Activated T-helper 1 cell treated with anti-CD3 and anti-CD28 coated beads, Interleukin-12 subunit alpha, Interleukin-12 subunit beta, Interleukin-2, Interleukin-4 antibody, amounts not matched to agents 30 ng/mL and 10 ng/mL and 1 ng/mL, durations not matched to agents 14 hours and 24 hours and 36 hours (primary cell): ENCODE measurements around the gene FBXW11. TPM values are rescaled to one million over a fixed set of nuclear protein-coding genes. Genes with fewer than 3 reads are reported as not detected.
A peak's percentile ranks its signal among the peaks of the same experiment; 100 is the strongest.

Source experiments
- DNase-seq: peaks from one replicate; pipeline ENCODE4 v3.0.0; 2021; ENCODE audit warnings: low spot score
- H3K27ac Mint-ChIP-seq: one replicate; pipeline ENCODE4 v1.8.0; 2021; ENCODE audit warnings: mild to moderate bottlenecking, mixed read lengths
- H3K27me3 Mint-ChIP-seq: one replicate; pipeline ENCODE4 v1.8.0; 2022; ENCODE audit warnings: mild to moderate bottlenecking, moderate library complexity, mixed read lengths; ENCODE audit not compliant: insufficient read depth
- H3K36me3 Mint-ChIP-seq: one replicate; pipeline ENCODE4 v1.8.0; 2021; ENCODE audit warnings: low read depth, mixed read lengths
- H3K4me1 Mint-ChIP-seq: one replicate; pipeline ENCODE4 v1.8.0; 2021; ENCODE audit warnings: low read depth, mixed read lengths
- H3K4me3 Mint-ChIP-seq: one replicate; pipeline ENCODE4 v1.8.0; 2021; ENCODE audit warnings: mild to moderate bottlenecking, moderate library complexity, mixed read lengths
- H3K9me3 Mint-ChIP-seq: one replicate; pipeline ENCODE4 v1.8.0; 2021; ENCODE audit warnings: mixed read lengths
- intact Hi-C: fragments of 100-400 bp; cut with micrococcal nuclease; formaldehyde crosslinking; loops from one replicate; pipeline ENCODE4 v1.15.1; 2024
- total RNA-seq: library from RNA; stranded (reverse); gene quantifications from 2 replicates; pipeline ENCODE4 v1.2.3, GENCODE V29; 2022

Gene FBXW11
- total RNA-seq, 1 donor from 2014 or later, result 57.9 TPM

DNA sequence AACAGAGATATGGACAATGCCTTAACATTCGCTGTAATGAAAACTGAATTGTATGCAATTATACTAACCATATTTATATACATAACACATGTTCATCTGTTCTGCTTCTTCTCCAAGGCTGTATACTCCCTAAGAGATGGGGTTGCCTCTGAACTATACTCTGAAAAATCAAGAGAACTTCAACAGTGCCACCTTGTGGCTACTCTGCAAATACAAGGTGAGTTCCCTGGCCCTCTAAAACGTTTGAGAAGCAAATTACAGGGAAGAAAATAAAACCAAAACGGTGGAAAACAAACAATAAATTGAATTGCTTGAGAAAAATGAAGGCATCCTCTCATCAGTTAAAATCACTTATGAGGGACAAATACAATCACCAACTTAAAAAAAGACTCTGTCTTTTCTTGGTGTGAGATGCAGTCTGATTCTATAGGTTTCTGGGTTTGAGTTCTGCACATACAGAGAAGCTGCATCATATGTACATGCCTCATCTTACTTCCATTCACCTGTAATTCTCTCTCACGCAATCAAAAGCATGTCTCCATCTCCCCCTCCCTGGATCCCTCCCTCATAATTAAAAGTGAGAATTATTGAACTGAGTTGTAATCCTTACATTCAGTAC lies 98.6 kb downstream of the FBXW11 start:
- Mint-ChIP-seq H3K36me3 (peaks cover 12% of the 10 kb centered on the region), H3K27ac (peak overlapping the region; percentile 89)
- intact Hi-C loops, result loop anchor here (1.0 to 5.0 kb wide), 18 partner anchors 11 to 1269 kb away; partner anchors contain the start of genes FBXW11, NPM1 and UBTD2

GRCh38 chr5:171906703-171907590 lies 99.5 kb downstream of the FBXW11 start:
- Mint-ChIP-seq H3K36me3 (peaks cover 12% of the 10 kb centered on the region), H3K27me3 (no peaks in the 10 kb centered on the region), H3K4me1 (peaks cover 41% of the 10 kb centered on the region), H3K9me3 (no peaks in the 10 kb centered on the region), H3K4me3 (peak overlapping the region; percentile 35), H3K27ac (peak overlapping the region; percentile 89)
- no peak for DNase-seq
- intact Hi-C loops, result loop anchor here (1.0 to 5.0 kb wide), 18 partner anchors 10 to 1268 kb away; partner anchors contain the start of genes FBXW11, NPM1 and UBTD2

More for the DNA sequence above, 98.6 kb downstream of the FBXW11 start:
- no peaks in the 10 kb centered on the region for H3K9me3 Mint-ChIP-seq
- H3K4me1 Mint-ChIP-seq, result peaks cover 45% of the 10 kb centered on the region
- H3K27me3 Mint-ChIP-seq, result no peaks in the 10 kb centered on the region
- peak; percentile 33 for DNase-seq
- H3K4me3 Mint-ChIP-seq, result no peak overlapping the region

DNA sequence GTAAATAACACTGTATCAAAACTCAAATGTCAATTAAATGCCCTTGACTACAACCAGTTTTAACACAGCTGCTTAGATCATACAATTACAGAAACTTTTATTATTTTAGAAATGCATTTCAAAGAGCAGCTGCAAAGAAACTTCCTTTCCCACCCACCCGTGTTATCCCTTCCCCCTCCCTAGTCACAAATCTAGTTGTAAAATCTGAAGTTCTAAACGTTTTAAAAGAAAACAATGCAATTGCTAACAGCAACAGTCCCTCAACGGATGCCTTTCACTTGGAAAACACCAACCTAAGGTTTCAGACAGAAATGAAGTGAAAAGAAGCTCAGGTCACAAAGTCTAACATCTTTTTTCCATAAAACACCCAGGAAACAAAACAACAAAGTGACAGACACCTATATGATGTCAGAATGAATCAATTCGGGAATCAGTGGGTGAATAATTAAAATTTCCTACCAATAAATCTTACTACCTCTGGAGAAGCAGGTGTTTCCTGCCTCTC lies 100.3 kb downstream of the FBXW11 start:
- H3K4me3 Mint-ChIP-seq, result no peak overlapping the region
- no peak for DNase-seq
- H3K27me3 Mint-ChIP-seq, result no peaks in the 10 kb centered on the region
- H3K4me1 Mint-ChIP-seq, result peaks cover 33% of the 10 kb centered on the region
- H3K36me3 Mint-ChIP-seq, result peaks cover 13% of the 10 kb centered on the region
- peak overlapping the region; percentile 89 for H3K27ac Mint-ChIP-seq
- intact Hi-C loops, result loop anchor here (2.0 to 5.0 kb wide), 6 partner anchors 273 to 1267 kb away; partner anchors contain the start of gene UBTD2
- no peaks in the 10 kb centered on the region for H3K9me3 Mint-ChIP-seq

DNA sequence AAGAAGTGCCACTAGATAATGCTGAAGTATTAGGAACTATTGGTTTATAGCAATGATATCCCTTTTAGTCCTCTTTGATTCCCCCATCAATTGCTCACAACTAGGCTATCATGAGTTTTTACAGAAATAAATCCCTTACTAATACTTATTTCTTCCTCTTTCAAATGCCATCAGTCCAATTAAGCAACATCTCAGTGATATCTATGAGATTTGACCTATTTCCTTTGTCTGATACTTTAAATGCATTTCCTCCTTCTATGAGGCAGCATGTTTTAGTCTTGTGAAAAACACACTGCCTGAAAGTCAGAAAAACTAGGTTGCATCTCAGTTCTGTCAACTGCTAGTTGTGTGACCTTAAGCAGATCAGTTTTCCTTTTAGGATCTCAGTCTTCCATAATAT lies 101.6 kb downstream of the FBXW11 start:
- Mint-ChIP-seq H3K27me3 (no peaks in the 10 kb centered on the region), H3K36me3 (peaks cover 17% of the 10 kb centered on the region), H3K4me1 (peaks cover 33% of the 10 kb centered on the region), H3K4me3 (no peak overlapping the region), H3K27ac (no peak overlapping the region), H3K9me3 (no peaks in the 10 kb centered on the region)
- DNase-seq, result no peak
- intact Hi-C loops, result loop anchor here (5.0 kb wide), 2 partner anchors 377 to 507 kb away; partner anchors contain the start of gene UBTD2

- no peaks in the 10 kb centered on the region for H3K27me3 Mint-ChIP-seq
- H3K36me3 Mint-ChIP-seq, result peaks cover 30% of the 10 kb centered on the region
- no peak overlapping the region for H3K27ac Mint-ChIP-seq
- peaks cover 38% of the 10 kb centered on the region for H3K4me1 Mint-ChIP-seq
- intact Hi-C loops, result no loop called here
- no peak for DNase-seq
- no peak overlapping the region for H3K4me3 Mint-ChIP-seq
- H3K9me3 Mint-ChIP-seq, result no peaks in the 10 kb centered on the region
Measured at GRCh38 chr5:171901764-171902163, 104.7 kb downstream of the FBXW11 start.

- H3K4me1 Mint-ChIP-seq, result peaks cover 26% of the 10 kb centered on the region
- intact Hi-C loops, result no loop called here
- H3K27me3 Mint-ChIP-seq, result no peaks in the 10 kb centered on the region
- no peaks in the 10 kb centered on the region for H3K9me3 Mint-ChIP-seq
- peaks cover 35% of the 10 kb centered on the region for H3K36me3 Mint-ChIP-seq
- H3K4me3 Mint-ChIP-seq, result no peak overlapping the region
- DNase-seq, result no peak
- no peak overlapping the region for H3K27ac Mint-ChIP-seq
Measured at GRCh38 chr5:171899792-171900191, 106.6 kb downstream of the FBXW11 start.

DNA sequence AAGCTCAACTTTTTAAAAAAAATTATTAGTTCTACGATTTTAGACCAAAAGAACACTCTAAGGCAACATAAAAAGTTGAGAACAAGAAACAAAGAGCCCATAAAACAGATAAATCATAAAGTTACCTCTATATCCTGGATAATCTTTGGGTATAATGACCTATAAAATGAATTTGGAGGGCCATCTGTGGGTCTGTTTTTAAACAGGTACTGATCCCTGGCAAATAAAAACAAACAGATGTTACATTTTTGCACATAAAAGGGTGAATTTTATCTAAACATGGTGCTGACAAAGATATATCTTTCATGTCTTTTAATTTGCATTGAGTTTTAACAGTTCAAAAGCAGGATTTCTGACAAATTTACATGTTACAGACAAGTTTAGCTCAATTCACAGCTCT lies 107.6 kb downstream of the FBXW11 start:
- intact Hi-C loops, result no loop called here
- Mint-ChIP-seq H3K9me3 (no peaks in the 10 kb centered on the region), H3K4me1 (peaks cover 25% of the 10 kb centered on the region), H3K36me3 (peaks cover 37% of the 10 kb centered on the region), H3K4me3 (no peak overlapping the region), H3K27ac (no peak overlapping the region), H3K27me3 (no peaks in the 10 kb centered on the region)
- DNase-seq, result no peak

DNA sequence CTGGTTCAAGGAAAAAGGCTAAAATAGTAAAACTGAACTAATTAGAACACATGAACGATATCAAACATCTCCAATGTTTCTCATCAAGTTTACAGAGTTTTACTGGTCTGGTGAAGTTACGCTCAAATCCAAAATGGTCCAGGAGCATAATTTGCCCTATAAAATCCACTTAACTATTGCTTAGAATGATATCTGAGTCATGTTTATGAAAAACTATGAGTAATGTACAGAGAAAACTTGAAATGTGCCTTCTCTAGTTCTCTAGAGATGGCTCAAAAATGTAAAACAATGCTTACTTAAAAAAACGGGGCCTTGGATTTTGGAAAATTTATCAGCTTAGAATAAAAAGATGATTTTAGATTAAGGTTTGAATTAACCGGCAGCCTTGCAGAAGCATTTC lies 108.1 kb downstream of the FBXW11 start:
- Mint-ChIP-seq H3K4me1 (peaks cover 25% of the 10 kb centered on the region), H3K27ac (peak overlapping the region; percentile 44), H3K9me3 (no peaks in the 10 kb centered on the region), H3K36me3 (peaks cover 39% of the 10 kb centered on the region), H3K27me3 (no peaks in the 10 kb centered on the region), H3K4me3 (no peak overlapping the region)
- intact Hi-C loops, result no loop called here
- no peak for DNase-seq

- H3K36me3 Mint-ChIP-seq, result peaks cover 39% of the 10 kb centered on the region
- H3K4me3 Mint-ChIP-seq, result no peak overlapping the region
- H3K4me1 Mint-ChIP-seq, result peaks cover 25% of the 10 kb centered on the region
- H3K27me3 Mint-ChIP-seq, result no peaks in the 10 kb centered on the region
- intact Hi-C loops, result loop anchor here (1.0 kb wide), 1 partner anchor 10 kb away; no protein-coding TSS in a partner anchor
- H3K9me3 Mint-ChIP-seq, result no peaks in the 10 kb centered on the region
- no peak overlapping the region for H3K27ac Mint-ChIP-seq
- no peak for DNase-seq
Measured at GRCh38 chr5:171897231-171897630, 109.2 kb downstream of the FBXW11 start.

GRCh38 chr5:171895081-171895480 lies 111.4 kb downstream of the FBXW11 start:
- Mint-ChIP-seq H3K9me3 (no peaks in the 10 kb centered on the region), H3K36me3 (peaks cover 43% of the 10 kb centered on the region), H3K27me3 (no peaks in the 10 kb centered on the region), H3K27ac (no peak overlapping the region), H3K4me3 (no peak overlapping the region), H3K4me1 (peaks cover 25% of the 10 kb centered on the region)
- intact Hi-C loops, result no loop called here
- no peak for DNase-seq

- no peak overlapping the region for H3K27ac Mint-ChIP-seq
- H3K36me3 Mint-ChIP-seq, result peaks cover 42% of the 10 kb centered on the region
- no peak overlapping the region for H3K4me3 Mint-ChIP-seq
- peaks cover 22% of the 10 kb centered on the region for H3K4me1 Mint-ChIP-seq
- no peaks in the 10 kb centered on the region for H3K27me3 Mint-ChIP-seq
- intact Hi-C loops, result no loop called here
- no peaks in the 10 kb centered on the region for H3K9me3 Mint-ChIP-seq
- no peak for DNase-seq
Measured at GRCh38 chr5:171893290-171893886, 113.0 kb downstream of the FBXW11 start.

DNA sequence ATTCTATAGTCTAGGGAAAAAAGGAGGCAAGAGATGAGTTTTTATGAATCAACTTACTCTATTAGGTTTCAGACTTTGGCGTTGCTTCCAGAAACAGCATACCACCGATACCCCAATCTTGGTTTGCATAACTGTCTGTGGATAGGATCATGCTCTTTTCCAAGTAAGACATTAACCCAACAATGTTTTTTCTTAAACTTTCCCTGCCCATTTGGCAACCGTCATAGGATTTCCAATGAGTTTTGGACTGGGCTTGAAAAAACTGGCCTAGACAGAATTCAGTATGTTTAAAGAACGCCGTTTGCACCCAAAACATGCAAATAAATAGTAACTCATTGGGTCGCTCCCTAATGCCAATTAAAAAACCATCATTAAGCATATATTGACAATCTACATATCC lies 114.8 kb downstream of the FBXW11 start:
- intact Hi-C loops, result no loop called here
- Mint-ChIP-seq H3K4me1 (peaks cover 8% of the 10 kb centered on the region), H3K9me3 (no peaks in the 10 kb centered on the region), H3K4me3 (no peak overlapping the region), H3K36me3 (peaks cover 35% of the 10 kb centered on the region), H3K27me3 (no peaks in the 10 kb centered on the region), H3K27ac (no peak overlapping the region)
- no peak for DNase-seq
